Stimulated activated CD4-positive, alpha-beta T cell treated with anti-CD3 and anti-CD28 coated beads, Interleukin-1b, Interleukin-23, amount 100 ng/mL, for 48 hours (primary cell): Measurements from ENCODE around the gene ZNF165.

Experiments used
- DNase-seq: peaks from one replicate; pipeline ENCODE4 v3.0.0-alpha.2; 2020

Gene ZNF165

GRCh38 chr6:28124350-28124970 is 44.1 kb downstream of the ZNF165 start, which contains the start of gene ZSCAN16:
ZSCAN16 (plus strand) TSS chr6:28124609; CDS start chr6:28125444, 835 bp downstream.
- DNase-seq, result peak; percentile 73

GRCh38 chr6:28124971-28125353 is 44.6 kb downstream of the ZNF165 start:
- DNase-seq, result no peak

- DNase-seq, result no peak
These were observed 45.0 kb downstream of the ZNF165 start for GRCh38 chr6:28125401-28125800.

GRCh38 chr6:28134015-28134414 is 53.6 kb downstream of the ZNF165 start:
- DNase-seq, result no peak

- no peak for DNase-seq
These were observed 54.3 kb downstream of the ZNF165 start for GRCh38 chr6:28134716-28135115.

- no peak for DNase-seq
These were observed 55.0 kb downstream of the ZNF165 start for GRCh38 chr6:28135393-28135792.

GRCh38 chr6:28136585-28137504 is 56.5 kb downstream of the ZNF165 start:
- peak; percentile 82 for DNase-seq

GRCh38 chr6:28137505-28137981 is 57.2 kb downstream of the ZNF165 start:
- DNase-seq, result peak; percentile 26
